OCI-LY7 (cell line): ENCODE results near the gene SLC12A8. TPM values are rescaled to one million over a fixed set of nuclear protein-coding genes. Genes with fewer than 3 reads are reported as not detected.

Experiments used
- BruUV-seq: library from RNA; stranded (reverse); fragments of 400-500 nt; replicated peaks from 2 replicates; lab custom pipeline; 2021; lab: Mats Ljungman, UMichigan
- CTCF ChIA-PET: fragments of 300-600 bp; sonication (Branson Sonifier 250); formaldehyde crosslinking; loops from one replicate; lab custom pipeline; 2022; ENCODE audit warnings: antibody characterized with exemption; ENCODE audit not compliant: unreplicated experiment; lab: Charles Lee
- POLR2A ChIA-PET: fragments of 300-600 bp; sonication (Branson Sonifier 250); formaldehyde crosslinking; loops from one replicate; lab custom pipeline; 2022; ENCODE audit warnings: antibody characterized with exemption; lab: Charles Lee
- DNase-seq: peaks from one replicate; pipeline ENCODE4 v3.0.0-alpha.2; 2015; ENCODE audit warnings: low spot score
- H2AFZ ChIP-seq: fragments of 200-600 bp; sonication (generic), shearing (Covaris generic); 2 replicates; pipeline ENCODE4 v1.6.1; 2014; ENCODE audit warnings: mild to moderate bottlenecking, antibody characterized with exemption, low read length, moderate library complexity
- H3K27ac ChIP-seq: fragments of 200-600 bp; sonication (generic); 2 replicates; pipeline ENCODE4 v1.5.1; 2014; ENCODE audit warnings: mixed run types, low read depth, mild to moderate bottlenecking, moderate library complexity, low read length, inconsistent platforms; ENCODE audit not compliant: poor library complexity, severe bottlenecking
- H3K36me3 ChIP-seq: fragments of 200-600 bp; sonication (generic); 2 replicates; pipeline ENCODE4 v1.6.1; 2014; ENCODE audit warnings: mild to moderate bottlenecking, antibody characterized with exemption, low read length, moderate library complexity, mixed read lengths; ENCODE audit not compliant: insufficient read depth
- H3K4me1 ChIP-seq: fragments of 200-600 bp; sonication (generic); 2 replicates; pipeline ENCODE4 v1.5.1; 2014; ENCODE audit warnings: mild to moderate bottlenecking, low read length; ENCODE audit not compliant: insufficient read depth, poor library complexity, severe bottlenecking
- H3K4me2 ChIP-seq: fragments of 200-600 bp; sonication (generic); 2 replicates; pipeline ENCODE4 v1.6.1; 2014; ENCODE audit warnings: mild to moderate bottlenecking, low read length
- H3K4me3 ChIP-seq: fragments of 200-600 bp; sonication (generic); 2 replicates; pipeline ENCODE4 v1.5.1; 2014; ENCODE audit warnings: mild to moderate bottlenecking, low read depth, low read length; ENCODE audit not compliant: poor library complexity, severe bottlenecking
- H3K79me2 ChIP-seq: fragments of 200-600 bp; sonication (generic); 2 replicates; pipeline ENCODE4 v1.6.1; 2016; ENCODE audit warnings: low read depth, mild to moderate bottlenecking, low read length, moderate library complexity, mixed read lengths; ENCODE audit not compliant: insufficient read depth
- H3K9me2 ChIP-seq: fragments of 200-600 bp; sonication (generic); 2 replicates; pipeline ENCODE4 v1.6.1; 2016; ENCODE audit warnings: mild to moderate bottlenecking, low read length, mixed read lengths; ENCODE audit not compliant: insufficient read depth
- H3K9me3 ChIP-seq: fragments of 200-600 bp; sonication (generic); 2 replicates; pipeline ENCODE4 v1.6.1; 2014; ENCODE audit warnings: mild to moderate bottlenecking, mixed run types, low read length, mixed read lengths
- H4K20me1 ChIP-seq: fragments of 200-600 bp; sonication (generic); 2 replicates; pipeline ENCODE4 v1.6.1; 2014; ENCODE audit warnings: mild to moderate bottlenecking, antibody characterized with exemption, low read length, moderate library complexity, mixed read lengths; ENCODE audit not compliant: insufficient read depth
- EZH2phosphoT487 ChIP-seq: fragments of 200-600 bp; sonication (generic); IDR thresholded peaks from 2 replicates; pipeline ENCODE4 v1.6.1; 2018; ENCODE audit warnings: low read depth, borderline replicate concordance, mild to moderate bottlenecking, mixed run types, antibody characterized with exemption, low read length, moderate library complexity, mixed read lengths
- intact Hi-C: fragments of 100-400 bp; cut with micrococcal nuclease; formaldehyde crosslinking; loops from one replicate; pipeline ENCODE4 v1.10.0; 2022; ENCODE audit not compliant: unreplicated experiment
- total RNA-seq, 2 experiments: library from RNA; depleted of rRNA in 1 of 2; stranded (reverse); fragments of >200 nt in 1 of 2; shearing (Covaris generic) in 1 of 2; gene quantifications; 2 replicates each; pipeline ENCODE4 v1.2.3, GENCODE V29; 2014 to 2022
- TF ChIP-seq, protein P1 (sequence below): fragments of 200-600 bp; sonication (generic); conservative IDR thresholded peaks from 2 replicates; pipeline ENCODE4 v1.5.1; 2014; ENCODE audit warnings: mild to moderate bottlenecking, antibody characterized with exemption, low read length, moderate library complexity, mixed read lengths

Gene SLC12A8
- total RNA-seq, 2 experiments from 2014 or later, result 0.84 to 1.0 TPM

DNA sequence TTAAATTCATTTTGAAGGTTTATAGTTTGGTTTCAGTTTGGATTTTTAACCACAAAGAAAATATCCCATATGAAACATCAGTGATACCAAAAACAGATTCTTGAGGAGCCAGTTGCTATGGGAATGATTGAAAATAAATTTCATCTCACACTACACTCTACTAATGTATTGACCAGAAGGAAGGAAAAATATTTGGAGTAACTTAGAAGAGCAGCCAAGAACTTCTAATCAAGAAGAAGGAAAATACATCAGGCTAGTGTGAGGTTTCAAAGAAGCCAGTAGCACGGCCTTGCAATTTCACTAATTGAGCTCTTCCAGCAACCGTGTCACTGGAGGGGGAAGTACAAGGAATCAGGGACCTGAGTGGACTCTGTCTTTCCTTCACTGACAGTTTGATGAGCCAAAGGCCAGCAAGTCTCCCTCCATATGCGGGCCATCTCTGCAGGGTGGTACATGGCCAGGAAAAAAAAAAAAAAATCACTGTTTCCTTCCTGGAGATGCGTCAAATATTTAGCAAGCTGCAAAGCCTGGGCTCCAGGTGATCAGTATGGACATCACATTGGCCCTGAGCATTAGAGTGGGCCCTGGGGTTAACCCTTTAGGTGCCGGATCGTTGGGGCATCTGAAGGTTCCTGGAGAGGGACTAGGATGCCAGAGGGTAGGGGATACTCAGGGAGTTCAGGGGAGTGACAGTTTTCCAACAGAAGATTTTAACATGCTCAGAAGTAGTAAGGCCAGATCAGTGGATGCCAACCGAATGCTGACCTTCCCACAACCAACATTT, 37.1 kb downstream of the SLC12A8 start:
- H3K36me3 ChIP-seq, result no peaks in the 10 kb centered on the region
- H3K27ac ChIP-seq, result no peak overlapping the region
- H3K9me3 ChIP-seq, result no peaks in the 10 kb centered on the region
- H3K4me1 ChIP-seq, result peaks cover 24% of the 10 kb centered on the region
- intact Hi-C loops, result no loop called here
- POLR2A ChIA-PET, result interaction anchor here (0.7 kb wide), 1 partner anchor 1614 kb away, joined by 3 read pairs; no protein-coding TSS in a partner anchor
- no peaks in the 10 kb centered on the region for H3K9me2 ChIP-seq
- BruUV-seq, result no TSS peak
- H3K4me2 ChIP-seq, result no peak overlapping the region
- TF ChIP-seq, protein P1, sequence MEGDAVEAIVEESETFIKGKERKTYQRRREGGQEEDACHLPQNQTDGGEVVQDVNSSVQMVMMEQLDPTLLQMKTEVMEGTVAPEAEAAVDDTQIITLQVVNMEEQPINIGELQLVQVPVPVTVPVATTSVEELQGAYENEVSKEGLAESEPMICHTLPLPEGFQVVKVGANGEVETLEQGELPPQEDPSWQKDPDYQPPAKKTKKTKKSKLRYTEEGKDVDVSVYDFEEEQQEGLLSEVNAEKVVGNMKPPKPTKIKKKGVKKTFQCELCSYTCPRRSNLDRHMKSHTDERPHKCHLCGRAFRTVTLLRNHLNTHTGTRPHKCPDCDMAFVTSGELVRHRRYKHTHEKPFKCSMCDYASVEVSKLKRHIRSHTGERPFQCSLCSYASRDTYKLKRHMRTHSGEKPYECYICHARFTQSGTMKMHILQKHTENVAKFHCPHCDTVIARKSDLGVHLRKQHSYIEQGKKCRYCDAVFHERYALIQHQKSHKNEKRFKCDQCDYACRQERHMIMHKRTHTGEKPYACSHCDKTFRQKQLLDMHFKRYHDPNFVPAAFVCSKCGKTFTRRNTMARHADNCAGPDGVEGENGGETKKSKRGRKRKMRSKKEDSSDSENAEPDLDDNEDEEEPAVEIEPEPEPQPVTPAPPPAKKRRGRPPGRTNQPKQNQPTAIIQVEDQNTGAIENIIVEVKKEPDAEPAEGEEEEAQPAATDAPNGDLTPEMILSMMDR, result no peak
- DNase-seq, result no peak
- no peaks in the 10 kb centered on the region for H4K20me1 ChIP-seq
- no peak overlapping the region for H2AFZ ChIP-seq
- H3K79me2 ChIP-seq, result no peaks in the 10 kb centered on the region
- CTCF ChIA-PET, result no interaction called here
- H3K4me3 ChIP-seq, result no peak overlapping the region

DNA sequence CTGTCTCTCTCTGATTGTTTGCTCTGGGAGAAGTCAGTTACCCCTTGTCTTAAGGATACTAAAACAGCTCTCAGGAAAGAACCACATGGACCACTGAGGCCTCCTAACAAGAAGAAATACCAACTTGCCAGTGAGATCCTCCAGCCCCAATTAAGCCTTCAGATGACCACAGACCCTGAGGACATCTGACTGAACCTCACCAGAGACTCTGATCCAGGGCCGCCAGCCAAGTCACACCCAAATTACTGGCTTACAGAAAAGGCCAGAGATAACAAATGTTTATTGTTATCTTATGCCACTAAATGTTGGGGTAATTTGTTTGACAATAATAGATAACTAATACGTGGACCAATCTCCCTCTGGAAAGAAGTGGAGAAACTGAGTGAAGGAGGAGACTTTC, 40.2 kb downstream of the SLC12A8 start:
- Histone ChIP-seq H4K20me1 (no peaks in the 10 kb centered on the region), H3K27ac (no peak overlapping the region), H3K36me3 (no peaks in the 10 kb centered on the region), H3K79me2 (no peaks in the 10 kb centered on the region), H3K4me2 (no peak overlapping the region), H3K9me2 (no peaks in the 10 kb centered on the region), H3K9me3 (no peaks in the 10 kb centered on the region), H3K4me1 (peaks cover 8% of the 10 kb centered on the region), H3K4me3 (no peak overlapping the region), H2AFZ (no peak overlapping the region)
- TF ChIP-seq, protein P1, result no peak
- TF ChIP-seq EZH2phosphoT487, result no peak
- CTCF ChIA-PET, result no interaction called here
- intact Hi-C loops, result no loop called here
- POLR2A ChIA-PET, result no interaction called here
- BruUV-seq, result no TSS peak
- DNase-seq, result no peak

DNA sequence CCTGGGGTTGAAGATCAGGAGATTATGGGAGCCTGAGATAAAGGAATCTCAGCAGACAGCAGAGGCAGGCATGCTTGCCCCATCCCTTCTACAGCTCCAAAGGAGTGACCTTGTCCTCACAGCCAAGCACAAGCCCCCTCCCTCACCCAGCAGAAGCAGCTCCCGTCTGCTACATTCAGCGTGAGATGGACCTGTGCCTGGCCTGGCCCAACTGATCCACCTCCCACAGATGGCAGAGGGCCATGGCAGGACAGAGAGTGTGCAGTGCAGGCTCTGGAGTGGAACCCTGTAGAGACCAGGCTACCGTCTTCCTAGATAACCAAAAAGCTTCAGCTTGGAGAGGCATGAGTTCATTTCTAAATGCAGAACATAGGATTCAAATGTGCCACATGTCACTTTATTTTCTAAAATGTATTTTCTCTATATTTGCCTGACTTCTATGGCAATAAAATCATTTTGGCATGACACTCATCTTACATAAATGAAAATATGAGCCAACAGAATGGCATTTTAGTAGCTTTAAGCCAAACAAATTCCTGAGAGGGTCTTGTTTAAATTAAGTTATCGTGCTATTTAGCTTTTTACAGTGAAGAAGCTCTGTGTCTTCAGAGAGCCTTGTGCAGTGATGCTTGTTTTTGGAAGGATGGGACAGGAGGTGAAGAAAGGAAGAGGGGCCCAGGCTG, 43.7 kb downstream of the SLC12A8 start:
- H3K36me3 ChIP-seq, result no peaks in the 10 kb centered on the region
- no peak overlapping the region for H2AFZ ChIP-seq
- no peaks in the 10 kb centered on the region for H4K20me1 ChIP-seq
- no peaks in the 10 kb centered on the region for H3K9me2 ChIP-seq
- TF ChIP-seq, protein P1, result no peak
- TF ChIP-seq EZH2phosphoT487, result no peak
- intact Hi-C loops, result no loop called here
- POLR2A ChIA-PET, result interaction anchor here (1.1 to 1.7 kb wide), 3 partner anchors 11 to 13 kb away, joined by 3 to 7 read pairs (median 3); no protein-coding TSS in a partner anchor
- peaks cover 12% of the 10 kb centered on the region for H3K4me1 ChIP-seq
- no peak for DNase-seq
- no peaks in the 10 kb centered on the region for H3K79me2 ChIP-seq
- H3K9me3 ChIP-seq, result no peaks in the 10 kb centered on the region
- no peak overlapping the region for H3K4me2 ChIP-seq
- CTCF ChIA-PET, result no interaction called here
- no peak overlapping the region for H3K27ac ChIP-seq
- no peak overlapping the region for H3K4me3 ChIP-seq
- BruUV-seq, result no TSS peak
